COLO829 (cell line): ENCODE data around the gene DAND5.

Experiments
- DNase-seq: peaks from one replicate; pipeline ENCODE4 v3.0.0; 2012; ENCODE audit warnings: low spot score

Gene DAND5

GRCh38 chr19:13022859-13023636 lies 53.7 kb downstream of the DAND5 start:
- DNase-seq, result peak; percentile 66

- no peak for DNase-seq
Measured at GRCh38 chr19:13023656-13024055, 54.3 kb downstream of the DAND5 start.
